SK-N-SH treated with all-trans-retinoic acid at 6 μM for 48 hours (cell line): ENCODE results near the gene GTPBP1.

Experiments
- ATAC-seq: fragments of 200-7000 bp; cut with Tn5 transposase; 3 replicates; pipeline ENCODE4 v1.9.1; 2020; ENCODE audit warnings: mild to moderate bottlenecking, moderate library complexity
- ARNTL ChIP-seq: fragments of 450-650 bp; formaldehyde crosslinking; IDR thresholded peaks from 2 replicates; pipeline ENCODE4 v1.5.0; 2020; ENCODE audit warnings: low read depth, mild to moderate bottlenecking, moderate library complexity, borderline replicate concordance
- BACH2 ChIP-seq: fragments of 250-450 bp; sonication (Bioruptor Pico); IDR thresholded peaks from 2 replicates; pipeline ENCODE4 v1.9.0; 2021; ENCODE audit warnings: mild to moderate bottlenecking, borderline replicate concordance
- CSDC2 ChIP-seq: fragments of 250-450 bp; sonication (Bioruptor Pico); IDR thresholded peaks from 2 replicates; pipeline ENCODE4 v1.5.0; 2020; ENCODE audit warnings: mild to moderate bottlenecking, moderate library complexity
- ESRRG ChIP-seq: fragments of 250-450 bp; sonication (Bioruptor Pico); IDR thresholded peaks from 2 replicates; pipeline ENCODE4 v1.6.1; 2021; ENCODE audit warnings: mild to moderate bottlenecking
- OSR1 ChIP-seq: fragments of 250-450 bp; sonication (Bioruptor Pico); IDR thresholded peaks from 2 replicates; pipeline ENCODE4 v1.8.0; 2022; ENCODE audit warnings: moderate library complexity, mild to moderate bottlenecking, inconsistent platforms
- RARB ChIP-seq: fragments of 250-450 bp; sonication (Bioruptor Pico); IDR thresholded peaks from 2 replicates; pipeline ENCODE4 v1.8.0; 2021; ENCODE audit warnings: mild to moderate bottlenecking, moderate library complexity
- TCF4 ChIP-seq: fragments of 250-450 bp; sonication (Bioruptor Pico); IDR thresholded peaks from 2 replicates; pipeline ENCODE4 v1.8.0; 2021; ENCODE audit warnings: mild to moderate bottlenecking, moderate library complexity, borderline replicate concordance
- ZC3H10 ChIP-seq: fragments of 250-450 bp; sonication (Bioruptor Pico); IDR thresholded peaks from 2 replicates; pipeline ENCODE4 v1.5.1; 2021; ENCODE audit warnings: mild to moderate bottlenecking, moderate library complexity
- ZFP3 ChIP-seq: fragments of 250-450 bp; sonication (Bioruptor Pico); IDR thresholded peaks from 2 replicates; pipeline ENCODE4 v1.5.0; 2020; ENCODE audit warnings: mild to moderate bottlenecking, moderate library complexity
- ZFP30 ChIP-seq: fragments of 450-650 bp; formaldehyde crosslinking; IDR thresholded peaks from 2 replicates; pipeline ENCODE4 v1.5.0; 2022; ENCODE audit warnings: mild to moderate bottlenecking, moderate library complexity
- ZNF565 ChIP-seq: fragments of 450-650 bp; formaldehyde crosslinking; conservative IDR thresholded peaks from 2 replicates; pipeline ENCODE4 v1.5.0; 2020; ENCODE audit warnings: low read depth, mild to moderate bottlenecking, moderate library complexity
- ZNF70 ChIP-seq: fragments of 450-650 bp; formaldehyde crosslinking; IDR thresholded peaks from 2 replicates; pipeline ENCODE4 v1.5.0; 2020; ENCODE audit warnings: mild to moderate bottlenecking, moderate library complexity
- TF ChIP-seq, protein P1 (sequence below): fragments of 250-450 bp; sonication (Bioruptor Pico); IDR thresholded peaks from 2 replicates; pipeline ENCODE4 v1.5.1; 2021; ENCODE audit warnings: mild to moderate bottlenecking, moderate library complexity
- TF ChIP-seq, protein P2 (sequence below): fragments of 250-450 bp; sonication (Bioruptor Pico); IDR thresholded peaks from 2 replicates; pipeline ENCODE4 v1.5.1; 2020; ENCODE audit warnings: low read depth, mild to moderate bottlenecking, moderate library complexity
- TF ChIP-seq, protein P3 (sequence below): fragments of 250-450 bp; sonication (Bioruptor Pico); IDR thresholded peaks from 2 replicates; pipeline ENCODE4 v1.8.0; 2021; ENCODE audit warnings: low read depth, mild to moderate bottlenecking, moderate library complexity, borderline replicate concordance
- TF ChIP-seq, protein P4 (sequence below): fragments of 250-450 bp; sonication (Bioruptor Pico); IDR thresholded peaks from 2 replicates; pipeline ENCODE4 v1.5.0; 2020; ENCODE audit warnings: mild to moderate bottlenecking, moderate library complexity
- TF ChIP-seq, protein P5 (sequence below): fragments of 250-450 bp; sonication (Bioruptor Pico); IDR thresholded peaks from 2 replicates; pipeline ENCODE4 v1.8.0; 2020; ENCODE audit warnings: mild to moderate bottlenecking, moderate library complexity, borderline replicate concordance

GTPBP1 gene

DNA sequence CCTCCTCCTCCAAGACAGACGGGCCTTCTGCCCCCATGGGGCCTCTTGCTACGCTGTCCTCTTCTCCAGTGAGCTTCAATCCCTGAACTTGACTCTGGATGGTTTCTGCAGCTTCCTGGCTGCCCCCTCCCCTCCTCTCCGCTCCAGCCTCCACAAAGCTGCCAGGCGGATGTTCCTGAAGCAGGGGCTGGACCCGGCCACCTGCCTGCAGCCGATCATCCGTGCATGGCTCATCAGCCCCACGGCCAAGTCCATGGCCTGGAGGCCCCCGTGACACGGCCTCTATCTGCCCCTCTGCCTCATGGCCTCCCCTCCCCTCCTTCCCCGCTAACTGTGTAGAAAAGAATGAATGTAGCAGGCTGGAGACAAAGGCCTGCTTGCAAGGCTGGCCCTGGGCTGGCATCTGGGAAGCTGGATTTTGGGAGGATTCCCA lies 56.8 kb downstream of the GTPBP1 start (continued):
- TF ChIP-seq, protein P1, sequence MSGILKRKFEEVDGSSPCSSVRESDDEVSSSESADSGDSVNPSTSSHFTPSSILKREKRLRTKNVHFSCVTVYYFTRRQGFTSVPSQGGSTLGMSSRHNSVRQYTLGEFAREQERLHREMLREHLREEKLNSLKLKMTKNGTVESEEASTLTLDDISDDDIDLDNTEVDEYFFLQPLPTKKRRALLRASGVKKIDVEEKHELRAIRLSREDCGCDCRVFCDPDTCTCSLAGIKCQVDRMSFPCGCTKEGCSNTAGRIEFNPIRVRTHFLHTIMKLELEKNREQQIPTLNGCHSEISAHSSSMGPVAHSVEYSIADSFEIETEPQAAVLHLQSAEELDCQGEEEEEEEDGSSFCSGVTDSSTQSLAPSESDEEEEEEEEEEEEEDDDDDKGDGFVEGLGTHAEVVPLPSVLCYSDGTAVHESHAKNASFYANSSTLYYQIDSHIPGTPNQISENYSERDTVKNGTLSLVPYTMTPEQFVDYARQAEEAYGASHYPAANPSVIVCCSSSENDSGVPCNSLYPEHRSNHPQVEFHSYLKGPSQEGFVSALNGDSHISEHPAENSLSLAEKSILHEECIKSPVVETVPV (CRISPR knock-in tag), result no peak
- TF ChIP-seq, protein P2, sequence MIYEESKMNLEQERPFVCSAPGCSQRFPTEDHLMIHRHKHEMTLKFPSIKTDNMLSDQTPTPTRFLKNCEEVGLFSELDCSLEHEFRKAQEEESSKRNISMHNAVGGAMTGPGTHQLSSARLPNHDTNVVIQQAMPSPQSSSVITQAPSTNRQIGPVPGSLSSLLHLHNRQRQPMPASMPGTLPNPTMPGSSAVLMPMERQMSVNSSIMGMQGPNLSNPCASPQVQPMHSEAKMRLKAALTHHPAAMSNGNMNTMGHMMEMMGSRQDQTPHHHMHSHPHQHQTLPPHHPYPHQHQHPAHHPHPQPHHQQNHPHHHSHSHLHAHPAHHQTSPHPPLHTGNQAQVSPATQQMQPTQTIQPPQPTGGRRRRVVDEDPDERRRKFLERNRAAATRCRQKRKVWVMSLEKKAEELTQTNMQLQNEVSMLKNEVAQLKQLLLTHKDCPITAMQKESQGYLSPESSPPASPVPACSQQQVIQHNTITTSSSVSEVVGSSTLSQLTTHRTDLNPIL (CRISPR knock-in tag), result no peak
- TF ChIP-seq OSR1 (CRISPR knock-in tag) (no peak), ESRRG (CRISPR knock-in tag) (no peak), ZNF565 (CRISPR knock-in tag) (no peak)

DNA sequence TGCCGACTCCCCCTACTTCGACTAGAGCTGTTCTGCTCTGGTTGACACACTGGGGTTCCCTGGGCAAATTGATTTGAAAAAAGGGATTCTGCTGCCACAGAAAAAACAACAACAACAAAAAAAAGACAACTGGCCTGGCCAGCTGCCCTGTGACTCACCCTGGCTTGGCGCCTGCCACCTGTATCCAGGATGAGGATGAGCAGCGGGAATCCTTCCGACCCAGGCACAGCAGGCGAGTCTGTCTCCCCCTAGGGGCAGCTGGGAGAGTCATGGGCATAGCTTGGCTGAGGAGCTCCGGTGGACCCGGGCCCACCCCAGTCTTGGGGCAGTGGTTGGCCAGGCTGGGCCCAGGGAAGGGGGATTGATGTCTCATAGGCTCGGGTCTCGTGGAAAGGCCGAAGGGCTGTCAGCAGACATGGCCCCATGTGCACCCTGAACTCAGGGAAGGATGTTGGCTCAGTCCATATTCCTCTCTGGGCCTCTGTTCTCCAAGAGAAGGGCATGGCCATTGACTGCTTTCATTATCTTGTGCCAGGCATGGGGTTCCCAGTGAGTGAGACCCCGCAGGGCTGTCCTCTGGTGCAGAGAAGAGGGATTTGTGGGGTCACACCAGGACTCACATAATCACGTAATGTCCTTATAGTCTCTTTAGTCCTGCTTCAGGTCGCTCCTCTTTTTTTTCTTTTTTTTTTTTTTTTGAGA lies 60.5 kb downstream of the GTPBP1 start:
- ATAC-seq, result peak; percentile 87

DNA sequence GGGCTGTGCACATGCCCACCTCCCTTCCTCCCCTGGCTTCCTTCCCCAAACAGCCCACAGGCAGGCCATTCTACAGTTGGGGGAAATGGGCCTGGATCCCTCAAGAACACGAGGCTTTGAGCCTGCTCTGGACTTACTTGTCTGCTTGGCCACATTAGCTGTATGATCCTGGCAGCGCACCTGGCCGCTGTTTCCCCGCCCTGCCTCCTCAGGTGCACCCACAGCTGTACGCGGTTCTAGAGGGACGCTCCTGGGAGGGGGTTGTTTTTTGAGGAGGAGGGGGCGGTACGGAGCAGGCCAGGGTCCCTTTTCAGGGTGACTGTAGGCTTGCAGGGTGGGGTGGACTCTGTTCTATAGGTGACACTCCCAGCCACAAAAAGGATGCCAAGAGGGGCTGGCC lies 61.6 kb downstream of the GTPBP1 start:
- ATAC-seq, result no peak
- TF ChIP-seq, protein P3, sequence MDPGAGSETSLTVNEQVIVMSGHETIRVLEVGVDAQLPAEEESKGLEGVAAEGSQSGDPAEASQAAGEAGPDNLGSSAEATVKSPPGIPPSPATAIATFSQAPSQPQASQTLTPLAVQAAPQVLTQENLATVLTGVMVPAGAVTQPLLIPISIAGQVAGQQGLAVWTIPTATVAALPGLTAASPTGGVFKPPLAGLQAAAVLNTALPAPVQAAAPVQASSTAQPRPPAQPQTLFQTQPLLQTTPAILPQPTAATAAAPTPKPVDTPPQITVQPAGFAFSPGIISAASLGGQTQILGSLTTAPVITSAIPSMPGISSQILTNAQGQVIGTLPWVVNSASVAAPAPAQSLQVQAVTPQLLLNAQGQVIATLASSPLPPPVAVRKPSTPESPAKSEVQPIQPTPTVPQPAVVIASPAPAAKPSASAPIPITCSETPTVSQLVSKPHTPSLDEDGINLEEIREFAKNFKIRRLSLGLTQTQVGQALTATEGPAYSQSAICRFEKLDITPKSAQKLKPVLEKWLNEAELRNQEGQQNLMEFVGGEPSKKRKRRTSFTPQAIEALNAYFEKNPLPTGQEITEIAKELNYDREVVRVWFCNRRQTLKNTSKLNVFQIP (CRISPR knock-in tag), result no peak
- TF ChIP-seq, protein P4, sequence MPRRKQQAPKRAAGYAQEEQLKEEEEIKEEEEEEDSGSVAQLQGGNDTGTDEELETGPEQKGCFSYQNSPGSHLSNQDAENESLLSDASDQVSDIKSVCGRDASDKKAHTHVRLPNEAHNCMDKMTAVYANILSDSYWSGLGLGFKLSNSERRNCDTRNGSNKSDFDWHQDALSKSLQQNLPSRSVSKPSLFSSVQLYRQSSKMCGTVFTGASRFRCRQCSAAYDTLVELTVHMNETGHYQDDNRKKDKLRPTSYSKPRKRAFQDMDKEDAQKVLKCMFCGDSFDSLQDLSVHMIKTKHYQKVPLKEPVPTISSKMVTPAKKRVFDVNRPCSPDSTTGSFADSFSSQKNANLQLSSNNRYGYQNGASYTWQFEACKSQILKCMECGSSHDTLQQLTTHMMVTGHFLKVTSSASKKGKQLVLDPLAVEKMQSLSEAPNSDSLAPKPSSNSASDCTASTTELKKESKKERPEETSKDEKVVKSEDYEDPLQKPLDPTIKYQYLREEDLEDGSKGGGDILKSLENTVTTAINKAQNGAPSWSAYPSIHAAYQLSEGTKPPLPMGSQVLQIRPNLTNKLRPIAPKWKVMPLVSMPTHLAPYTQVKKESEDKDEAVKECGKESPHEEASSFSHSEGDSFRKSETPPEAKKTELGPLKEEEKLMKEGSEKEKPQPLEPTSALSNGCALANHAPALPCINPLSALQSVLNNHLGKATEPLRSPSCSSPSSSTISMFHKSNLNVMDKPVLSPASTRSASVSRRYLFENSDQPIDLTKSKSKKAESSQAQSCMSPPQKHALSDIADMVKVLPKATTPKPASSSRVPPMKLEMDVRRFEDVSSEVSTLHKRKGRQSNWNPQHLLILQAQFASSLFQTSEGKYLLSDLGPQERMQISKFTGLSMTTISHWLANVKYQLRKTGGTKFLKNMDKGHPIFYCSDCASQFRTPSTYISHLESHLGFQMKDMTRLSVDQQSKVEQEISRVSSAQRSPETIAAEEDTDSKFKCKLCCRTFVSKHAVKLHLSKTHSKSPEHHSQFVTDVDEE (CRISPR knock-in tag), result no peak
- no peak for TF ChIP-seq CSDC2 (CRISPR knock-in tag)
- no peak for TF ChIP-seq ARNTL (CRISPR knock-in tag)
- no peak for TF ChIP-seq OSR1 (CRISPR knock-in tag)

More for the DNA sequence above, 60.5 kb downstream of the GTPBP1 start:
- no peak for TF ChIP-seq ZFP3
- no peak for TF ChIP-seq ARNTL (CRISPR knock-in tag)
- no peak for TF ChIP-seq ZNF70 (CRISPR knock-in tag)
- TF ChIP-seq, protein P2 (CRISPR knock-in tag), result no peak
- no peak for TF ChIP-seq ZFP30 (CRISPR knock-in tag)
- TF ChIP-seq ZNF565 (CRISPR knock-in tag), result no peak
- TF ChIP-seq, protein P1 (CRISPR knock-in tag), result no peak
- no peak for TF ChIP-seq TCF4 (CRISPR knock-in tag)
- TF ChIP-seq RARB (CRISPR knock-in tag), result no peak
- TF ChIP-seq, protein P5, sequence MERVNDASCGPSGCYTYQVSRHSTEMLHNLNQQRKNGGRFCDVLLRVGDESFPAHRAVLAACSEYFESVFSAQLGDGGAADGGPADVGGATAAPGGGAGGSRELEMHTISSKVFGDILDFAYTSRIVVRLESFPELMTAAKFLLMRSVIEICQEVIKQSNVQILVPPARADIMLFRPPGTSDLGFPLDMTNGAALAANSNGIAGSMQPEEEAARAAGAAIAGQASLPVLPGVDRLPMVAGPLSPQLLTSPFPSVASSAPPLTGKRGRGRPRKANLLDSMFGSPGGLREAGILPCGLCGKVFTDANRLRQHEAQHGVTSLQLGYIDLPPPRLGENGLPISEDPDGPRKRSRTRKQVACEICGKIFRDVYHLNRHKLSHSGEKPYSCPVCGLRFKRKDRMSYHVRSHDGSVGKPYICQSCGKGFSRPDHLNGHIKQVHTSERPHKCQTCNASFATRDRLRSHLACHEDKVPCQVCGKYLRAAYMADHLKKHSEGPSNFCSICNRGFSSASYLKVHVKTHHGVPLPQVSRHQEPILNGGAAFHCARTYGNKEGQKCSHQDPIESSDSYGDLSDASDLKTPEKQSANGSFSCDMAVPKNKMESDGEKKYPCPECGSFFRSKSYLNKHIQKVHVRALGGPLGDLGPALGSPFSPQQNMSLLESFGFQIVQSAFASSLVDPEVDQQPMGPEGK (CRISPR knock-in tag), result no peak
- TF ChIP-seq, protein P4 (CRISPR knock-in tag), result no peak
- TF ChIP-seq BACH2 (CRISPR knock-in tag), result no peak
- no peak for TF ChIP-seq ZC3H10 (CRISPR knock-in tag)
- TF ChIP-seq CSDC2 (CRISPR knock-in tag), result no peak
- no peak for TF ChIP-seq OSR1 (CRISPR knock-in tag)
- TF ChIP-seq, all 23 proteins: peak for 0
